ENCODE results near the gene SCGN. TPM values are rescaled to one million over a fixed set of nuclear protein-coding genes. Genes with fewer than 3 reads are reported as not detected.

The SCGN gene
- total RNA-seq, 1 experiment from 2014 or later = not detected

DNA sequence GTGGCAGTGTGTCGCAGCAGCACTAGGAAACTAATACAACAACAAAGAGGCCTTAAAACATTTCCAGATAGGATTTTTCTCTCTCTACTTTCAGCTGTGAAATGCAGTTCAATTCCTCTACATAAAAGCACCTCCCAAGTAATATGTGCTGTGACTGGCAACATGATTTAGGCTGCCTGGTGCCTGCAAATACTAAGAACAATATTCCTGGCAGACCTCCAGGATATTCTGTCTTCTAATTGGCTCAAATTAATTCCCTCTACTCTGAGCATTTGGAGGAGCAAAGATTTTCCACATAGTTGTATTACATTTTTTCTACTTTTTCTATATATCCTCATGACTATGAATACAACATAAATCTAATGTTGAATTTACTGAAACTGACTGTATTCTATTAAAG is 33.2 kb downstream of the SCGN start:
- no peak overlapping the region for H3K27ac ChIP-seq
- no peaks in the 10 kb centered on the region for H3K27me3 ChIP-seq (ENCODE audit: insufficient read depth, low read depth)
- no TSS peak for BruUV-seq (replicated peaks)
- DNase-seq = no peak
- no peaks in the 10 kb centered on the region for H3K9me3 ChIP-seq (ENCODE audit: insufficient read depth, low read depth)
- intact Hi-C loops (cut with micrococcal nuclease; ENCODE audit: unreplicated experiment) = no loop called here
- H3K4me1 ChIP-seq (replicated peaks; ENCODE audit: insufficient read depth) = no peaks in the 10 kb centered on the region
- no peaks in the 10 kb centered on the region for H4K20me1 ChIP-seq (ENCODE audit: insufficient read depth)
- no peak overlapping the region for H3K4me3 ChIP-seq
- H3K36me3 ChIP-seq (ENCODE audit: low read depth) = no peaks in the 10 kb centered on the region
- no peaks in the 10 kb centered on the region for H3F3A ChIP-seq (ENCODE audit: insufficient read depth, low read depth)
- POLR2A ChIA-PET (ENCODE audit: unreplicated experiment) = no interaction called here
- H3K9me2 ChIP-seq (ENCODE audit: insufficient read depth) = no peaks in the 10 kb centered on the region
- no peaks in the 10 kb centered on the region for H3K79me2 ChIP-seq (ENCODE audit: low read depth)
- CTCF ChIA-PET = no interaction called here
- H2AFZ ChIP-seq = no peak overlapping the region
- TF ChIP-seq, protein P1, sequence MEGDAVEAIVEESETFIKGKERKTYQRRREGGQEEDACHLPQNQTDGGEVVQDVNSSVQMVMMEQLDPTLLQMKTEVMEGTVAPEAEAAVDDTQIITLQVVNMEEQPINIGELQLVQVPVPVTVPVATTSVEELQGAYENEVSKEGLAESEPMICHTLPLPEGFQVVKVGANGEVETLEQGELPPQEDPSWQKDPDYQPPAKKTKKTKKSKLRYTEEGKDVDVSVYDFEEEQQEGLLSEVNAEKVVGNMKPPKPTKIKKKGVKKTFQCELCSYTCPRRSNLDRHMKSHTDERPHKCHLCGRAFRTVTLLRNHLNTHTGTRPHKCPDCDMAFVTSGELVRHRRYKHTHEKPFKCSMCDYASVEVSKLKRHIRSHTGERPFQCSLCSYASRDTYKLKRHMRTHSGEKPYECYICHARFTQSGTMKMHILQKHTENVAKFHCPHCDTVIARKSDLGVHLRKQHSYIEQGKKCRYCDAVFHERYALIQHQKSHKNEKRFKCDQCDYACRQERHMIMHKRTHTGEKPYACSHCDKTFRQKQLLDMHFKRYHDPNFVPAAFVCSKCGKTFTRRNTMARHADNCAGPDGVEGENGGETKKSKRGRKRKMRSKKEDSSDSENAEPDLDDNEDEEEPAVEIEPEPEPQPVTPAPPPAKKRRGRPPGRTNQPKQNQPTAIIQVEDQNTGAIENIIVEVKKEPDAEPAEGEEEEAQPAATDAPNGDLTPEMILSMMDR (conservative IDR thresholded peaks at IDR 0.05) = no peak
- TF ChIP-seq EZH2 (IDR thresholded peaks at IDR 0.05; ENCODE audit: low read depth) = no peak
- no peak overlapping the region for H3K4me2 ChIP-seq

- H3K9me2 ChIP-seq (ENCODE audit: insufficient read depth) = no peaks in the 10 kb centered on the region
- no peaks in the 10 kb centered on the region for H3K36me3 ChIP-seq (ENCODE audit: low read depth)
- H3K4me1 ChIP-seq (replicated peaks; ENCODE audit: insufficient read depth) = no peaks in the 10 kb centered on the region
- no peaks in the 10 kb centered on the region for H3K27me3 ChIP-seq (ENCODE audit: insufficient read depth, low read depth)
- CTCF ChIA-PET = no interaction called here
- H2AFZ ChIP-seq = no peak overlapping the region; the same call in 1 of the 2 replicates
- no peaks in the 10 kb centered on the region for H3K9me3 ChIP-seq (ENCODE audit: insufficient read depth, low read depth)
- H4K20me1 ChIP-seq (ENCODE audit: insufficient read depth) = no peaks in the 10 kb centered on the region
- H3K4me2 ChIP-seq = no peak overlapping the region
- no peak for DNase-seq
- H3K4me3 ChIP-seq = no peak overlapping the region
- POLR2A ChIA-PET (ENCODE audit: unreplicated experiment) = no interaction called here
- BruUV-seq (replicated peaks) = no TSS peak
- intact Hi-C loops (cut with micrococcal nuclease; ENCODE audit: unreplicated experiment) = no loop called here
- no peaks in the 10 kb centered on the region for H3F3A ChIP-seq (ENCODE audit: insufficient read depth, low read depth)
- no peak overlapping the region for H3K27ac ChIP-seq
- no peaks in the 10 kb centered on the region for H3K79me2 ChIP-seq (ENCODE audit: low read depth)
- no peak for TF ChIP-seq EZH2 (IDR thresholded peaks at IDR 0.05; ENCODE audit: low read depth)
- TF ChIP-seq, protein P1 (conservative IDR thresholded peaks at IDR 0.05) = no peak
Observed at GRCh38 chr6:25685896-25686295, 33.9 kb downstream of the SCGN start.

- ChIA-PET POLR2A (ENCODE audit: unreplicated experiment) (no interaction called here), CTCF (no interaction called here)
- BruUV-seq (replicated peaks) = no TSS peak
- no peak overlapping the region for H2AFZ ChIP-seq
- no peaks in the 10 kb centered on the region for H3K9me2 ChIP-seq (ENCODE audit: insufficient read depth)
- no peaks in the 10 kb centered on the region for H4K20me1 ChIP-seq (ENCODE audit: insufficient read depth)
- no peak overlapping the region for H3K4me3 ChIP-seq
- TF ChIP-seq, protein P1 (conservative IDR thresholded peaks at IDR 0.05) = no peak
- no peak for TF ChIP-seq EZH2 (IDR thresholded peaks at IDR 0.05; ENCODE audit: low read depth)
- no peak for DNase-seq
- intact Hi-C loops (cut with micrococcal nuclease; ENCODE audit: unreplicated experiment) = no loop called here
- no peaks in the 10 kb centered on the region for H3K27me3 ChIP-seq (ENCODE audit: insufficient read depth, low read depth)
- H3K27ac ChIP-seq = no peak overlapping the region
- H3K9me3 ChIP-seq (ENCODE audit: insufficient read depth, low read depth) = no peaks in the 10 kb centered on the region
- H3K79me2 ChIP-seq (ENCODE audit: low read depth) = no peaks in the 10 kb centered on the region
- H3K4me1 ChIP-seq (replicated peaks; ENCODE audit: insufficient read depth) = no peaks in the 10 kb centered on the region
- no peaks in the 10 kb centered on the region for H3K36me3 ChIP-seq (ENCODE audit: low read depth)
- no peak overlapping the region for H3K4me2 ChIP-seq
- H3F3A ChIP-seq (ENCODE audit: insufficient read depth, low read depth) = no peaks in the 10 kb centered on the region
Observed at GRCh38 chr6:25686856-25687255, 34.8 kb downstream of the SCGN start.

All from PC-9 (cell line).